ENCODE measurements around the gene RINL.

GRCh38 chr19:38834104-38834490, 44.0 kb downstream of the RINL start:
- TF ChIP-seq CREB1 (IDR thresholded peaks at IDR 0.05; ENCODE audit: low read depth) (no peak), MAX (IDR thresholded peaks at IDR 0.05) (no peak), EGR1 (IDR thresholded peaks at IDR 0.05) (no peak), TAF1 (IDR thresholded peaks at IDR 0.05; ENCODE audit: low read depth) (no peak), RAD21 (IDR thresholded peaks at IDR 0.05; ENCODE audit: low read depth) (no peak), CEBPB (IDR thresholded peaks at IDR 0.05) (no peak), YY1 (IDR thresholded peaks at IDR 0.05; ENCODE audit: low read depth) (no peak), ZBTB7A (IDR thresholded peaks at IDR 0.05; ENCODE audit: low read depth) (no peak)

Measured in Ishikawa (cell line).